ENCODE data around the gene ARL6. TPM values are rescaled to one million over a fixed set of nuclear protein-coding genes. Genes with fewer than 3 reads are reported as not detected.
A peak's percentile ranks its signal among the peaks of the same experiment; 100 is the strongest.

ARL6 gene
- 9.6 TPM for total RNA-seq (ENCODE audit: unreplicated experiment)
- long read RNA-seq, full-length matches to known transcripts, result 1 of 3 reads
- long read RNA-seq, partial matches to known transcripts, result 1 of 3 reads
- long read RNA-seq, other reads (novel, unspliced or antisense), result 1 of 3 reads

- peaks cover 2% of the 10 kb centered on the region for H3K9me3 Mint-ChIP-seq (ENCODE audit: unreplicated experiment)
- peaks cover 8% of the 10 kb centered on the region for H3K4me1 Mint-ChIP-seq (ENCODE audit: low read depth, unreplicated experiment)
- peak within 1 kb of the TSS; percentile 91 for H3K27ac Mint-ChIP-seq (ENCODE audit: unreplicated experiment)
- H3K27me3 Mint-ChIP-seq (ENCODE audit: unreplicated experiment), result peaks cover 10% of the 10 kb centered on the region
- DNase-seq, result peak; percentile 83
- H3K36me3 Mint-ChIP-seq (ENCODE audit: unreplicated experiment), result no peaks in the 10 kb centered on the region
- no peak for TF ChIP-seq CTCF (IDR thresholded peaks at IDR 0.05; ENCODE audit: partially characterized antibody, unreplicated experiment)
- H3K4me3 Mint-ChIP-seq (ENCODE audit: unreplicated experiment), result peak within 1 kb of the TSS; percentile 98
These were observed at the start of gene ARL6 for GRCh38 chr3:97764407-97765238. ARL6 (plus strand) TSS chr3:97764758; CDS start chr3:97768108, 3,350 bp downstream.

- H3K4me1 Mint-ChIP-seq (ENCODE audit: low read depth, unreplicated experiment), result peaks cover 10% of the 10 kb centered on the region
- H3K9me3 Mint-ChIP-seq (ENCODE audit: unreplicated experiment), result no peaks in the 10 kb centered on the region
- H3K4me3 Mint-ChIP-seq (ENCODE audit: unreplicated experiment), result no peak overlapping the region
- H3K36me3 Mint-ChIP-seq (ENCODE audit: unreplicated experiment), result no peaks in the 10 kb centered on the region
- peak; percentile 83 for TF ChIP-seq CTCF (IDR thresholded peaks at IDR 0.05; ENCODE audit: partially characterized antibody, unreplicated experiment)
- H3K27me3 Mint-ChIP-seq (ENCODE audit: unreplicated experiment), result no peaks in the 10 kb centered on the region
- DNase-seq, result peak; percentile 78
- H3K27ac Mint-ChIP-seq (ENCODE audit: unreplicated experiment), result no peak overlapping the region
These were observed 45.3 kb upstream of the ARL6 start for GRCh38 chr3:97719156-97719821.

- Mint-ChIP-seq H3K9me3 (ENCODE audit: unreplicated experiment) (no peaks in the 10 kb centered on the region), H3K4me1 (ENCODE audit: low read depth, unreplicated experiment) (peaks cover 10% of the 10 kb centered on the region), H3K27me3 (ENCODE audit: unreplicated experiment) (no peaks in the 10 kb centered on the region), H3K36me3 (ENCODE audit: unreplicated experiment) (no peaks in the 10 kb centered on the region), H3K27ac (ENCODE audit: unreplicated experiment) (peak overlapping the region; percentile 39), H3K4me3 (ENCODE audit: unreplicated experiment) (no peak overlapping the region)
- no peak for DNase-seq
- no peak for TF ChIP-seq CTCF (IDR thresholded peaks at IDR 0.05; ENCODE audit: partially characterized antibody, unreplicated experiment)
These were observed 44.1 kb upstream of the ARL6 start for GRCh38 chr3:97720417-97720816.

GRCh38 chr3:97721446-97721845 is 43.1 kb upstream of the ARL6 start:
- H3K36me3 Mint-ChIP-seq (ENCODE audit: unreplicated experiment), result no peaks in the 10 kb centered on the region
- DNase-seq, result no peak
- no peak overlapping the region for H3K27ac Mint-ChIP-seq (ENCODE audit: unreplicated experiment)
- no peak overlapping the region for H3K4me3 Mint-ChIP-seq (ENCODE audit: unreplicated experiment)
- no peak for TF ChIP-seq CTCF (IDR thresholded peaks at IDR 0.05; ENCODE audit: partially characterized antibody, unreplicated experiment)
- no peaks in the 10 kb centered on the region for H3K9me3 Mint-ChIP-seq (ENCODE audit: unreplicated experiment)
- peaks cover 10% of the 10 kb centered on the region for H3K4me1 Mint-ChIP-seq (ENCODE audit: low read depth, unreplicated experiment)
- no peaks in the 10 kb centered on the region for H3K27me3 Mint-ChIP-seq (ENCODE audit: unreplicated experiment)

All from glutamatergic neuron (in vitro differentiated cells).